Effector memory CD4-positive, alpha-beta T cell (primary cell): ENCODE measurements around the gene UQCR11.

Experiments
- DNase-seq, 3 donors: peaks; one replicate each; pipeline ENCODE4 v3.0.0-alpha.2; 2020
- H3K27ac ChIP-seq: 2 replicates; pipeline ENCODE4 v1.7.0; 2013; ENCODE audit warnings: mild to moderate bottlenecking, low read length, moderate library complexity; ENCODE audit not compliant: insufficient read depth, poor library complexity, severe bottlenecking
- H3K27me3 ChIP-seq: replicated peaks from 2 replicates; pipeline ENCODE4 v1.7.0; 2013; ENCODE audit warnings: mild to moderate bottlenecking, low read length; ENCODE audit not compliant: insufficient read depth, control insufficient read depth, poor library complexity, severe bottlenecking
- H3K36me3 ChIP-seq: 2 replicates; pipeline ENCODE4 v1.7.0; 2013; ENCODE audit warnings: mild to moderate bottlenecking, low read length, moderate library complexity; ENCODE audit not compliant: control insufficient read depth, insufficient read depth
- H3K4me1 ChIP-seq: 2 replicates; pipeline ENCODE4 v1.7.0; 2013; ENCODE audit warnings: low read length, mild to moderate bottlenecking; ENCODE audit not compliant: control insufficient read depth, insufficient read depth, poor library complexity, severe bottlenecking
- H3K4me3 ChIP-seq: 2 replicates; pipeline ENCODE4 v1.7.0; 2013; ENCODE audit warnings: low read length, low read depth, mild to moderate bottlenecking; ENCODE audit not compliant: insufficient read depth, poor library complexity, severe bottlenecking
- H3K9me3 ChIP-seq: 2 replicates; pipeline ENCODE4 v1.7.0; 2013; ENCODE audit warnings: mild to moderate bottlenecking, low read length, moderate library complexity; ENCODE audit not compliant: control insufficient read depth

Gene UQCR11

GRCh38 chr19:1577929-1578618, 27.2 kb downstream of the UQCR11 start:
- H3K4me3 ChIP-seq, result no peak overlapping the region
- H3K4me1 ChIP-seq, result no peaks in the 10 kb centered on the region
- no peaks in the 10 kb centered on the region for H3K9me3 ChIP-seq
- DNase-seq, result no peak
- no peaks in the 10 kb centered on the region for H3K27me3 ChIP-seq
- H3K36me3 ChIP-seq, result peaks cover 34% of the 10 kb centered on the region
- no peak overlapping the region for H3K27ac ChIP-seq

GRCh38 chr19:1577090-1577928, 28.0 kb downstream of the UQCR11 start:
- H3K27ac ChIP-seq, result no peak overlapping the region
- no peaks in the 10 kb centered on the region for H3K4me1 ChIP-seq
- no peak for DNase-seq
- H3K36me3 ChIP-seq, result peaks cover 30% of the 10 kb centered on the region
- H3K4me3 ChIP-seq, result no peak overlapping the region
- H3K9me3 ChIP-seq, result no peaks in the 10 kb centered on the region
- no peaks in the 10 kb centered on the region for H3K27me3 ChIP-seq

GRCh38 chr19:1576242-1577089, 28.8 kb downstream of the UQCR11 start:
- no peak for DNase-seq
- Histone ChIP-seq H3K27ac (no peak overlapping the region), H3K4me1 (no peaks in the 10 kb centered on the region), H3K27me3 (no peaks in the 10 kb centered on the region), H3K4me3 (no peak overlapping the region), H3K9me3 (no peaks in the 10 kb centered on the region), H3K36me3 (peaks cover 24% of the 10 kb centered on the region)

GRCh38 chr19:1575323-1576241, 29.7 kb downstream of the UQCR11 start:
- H3K36me3 ChIP-seq, result peaks cover 19% of the 10 kb centered on the region
- H3K4me3 ChIP-seq, result no peak overlapping the region
- H3K4me1 ChIP-seq, result no peaks in the 10 kb centered on the region
- H3K9me3 ChIP-seq, result no peaks in the 10 kb centered on the region
- no peaks in the 10 kb centered on the region for H3K27me3 ChIP-seq
- no peak for DNase-seq
- H3K27ac ChIP-seq, result no peak overlapping the region

- Histone ChIP-seq H3K36me3 (peaks cover 12% of the 10 kb centered on the region), H3K9me3 (no peaks in the 10 kb centered on the region), H3K4me3 (no peak overlapping the region)
These were observed 30.7 kb downstream of the UQCR11 start for GRCh38 chr19:1574354-1575136.

GRCh38 chr19:1572795-1573194, 32.5 kb downstream of the UQCR11 start:
- no peaks in the 10 kb centered on the region for H3K27me3 ChIP-seq
- H3K9me3 ChIP-seq, result no peaks in the 10 kb centered on the region
- no peak for DNase-seq
- no peak overlapping the region for H3K27ac ChIP-seq
- peaks cover 6% of the 10 kb centered on the region for H3K4me1 ChIP-seq
- no peak overlapping the region for H3K4me3 ChIP-seq
- H3K36me3 ChIP-seq, result peaks cover 8% of the 10 kb centered on the region

More at GRCh38 chr19:1574354-1575136, 30.7 kb downstream of the UQCR11 start:
- DNase-seq, result no peak
- H3K27me3 ChIP-seq, result no peaks in the 10 kb centered on the region
- H3K27ac ChIP-seq, result no peak overlapping the region
- H3K4me1 ChIP-seq, result no peaks in the 10 kb centered on the region

- Histone ChIP-seq H3K36me3 (no peaks in the 10 kb centered on the region), H3K27me3 (peaks cover 6% of the 10 kb centered on the region), H3K4me1 (peaks cover 8% of the 10 kb centered on the region), H3K9me3 (no peaks in the 10 kb centered on the region), H3K4me3 (no peak overlapping the region), H3K27ac (no peak overlapping the region)
- no peak for DNase-seq
These were observed 33.9 kb downstream of the UQCR11 start for GRCh38 chr19:1571358-1571757.

GRCh38 chr19:1570836-1571235, 34.4 kb downstream of the UQCR11 start:
- peaks cover 6% of the 10 kb centered on the region for H3K27me3 ChIP-seq
- H3K27ac ChIP-seq, result no peak overlapping the region
- no peak overlapping the region for H3K4me3 ChIP-seq
- H3K36me3 ChIP-seq, result no peaks in the 10 kb centered on the region
- H3K9me3 ChIP-seq, result no peaks in the 10 kb centered on the region
- H3K4me1 ChIP-seq, result peaks cover 8% of the 10 kb centered on the region
- DNase-seq, result no peak
